Vagina (tissue), 2 donors: Measurements from ENCODE around the gene UBFD1.

Experiments used
- POLR2A ChIP-seq, 2 donors: fragments of 450-650 bp; IDR thresholded peaks; one replicate each; pipeline ENCODE4 v1.6.1; 2017; ENCODE audit warnings: antibody characterized with exemption in 2 of 2, mild to moderate bottlenecking in 2 of 2, moderate library complexity in 2 of 2
- POLR2AphosphoS5 ChIP-seq, 2 donors: sonication (generic); formaldehyde crosslinking; IDR thresholded peaks; one replicate each; pipeline ENCODE4 v1.9.0; 2017; ENCODE audit warnings: antibody characterized with exemption in 2 of 2, mild to moderate bottlenecking in 2 of 2, low read depth in 1 of 2; ENCODE audit not compliant: insufficient read depth in 1 of 2
- TF ChIP-seq, protein P1 (sequence below), 3 experiments: fragments of 450-650 bp in 2 of 3; fragments of 200-600 bp in 1 of 3; sonication (generic) in 1 of 3; IDR thresholded peaks; one replicate each; pipeline ENCODE4 v1.5.1; 2017 to 2019; ENCODE audit warnings: antibody characterized with exemption in 3 of 3, mild to moderate bottlenecking in 2 of 3, moderate library complexity in 2 of 3

- no peak for TF ChIP-seq POLR2A (IDR thresholded peaks at IDR 0.05)
- TF ChIP-seq POLR2AphosphoS5 (IDR thresholded peaks at IDR 0.05; ENCODE audit: insufficient read depth in 1 of 2, low read depth in 1 of 2): no peak
- TF ChIP-seq, protein P1, sequence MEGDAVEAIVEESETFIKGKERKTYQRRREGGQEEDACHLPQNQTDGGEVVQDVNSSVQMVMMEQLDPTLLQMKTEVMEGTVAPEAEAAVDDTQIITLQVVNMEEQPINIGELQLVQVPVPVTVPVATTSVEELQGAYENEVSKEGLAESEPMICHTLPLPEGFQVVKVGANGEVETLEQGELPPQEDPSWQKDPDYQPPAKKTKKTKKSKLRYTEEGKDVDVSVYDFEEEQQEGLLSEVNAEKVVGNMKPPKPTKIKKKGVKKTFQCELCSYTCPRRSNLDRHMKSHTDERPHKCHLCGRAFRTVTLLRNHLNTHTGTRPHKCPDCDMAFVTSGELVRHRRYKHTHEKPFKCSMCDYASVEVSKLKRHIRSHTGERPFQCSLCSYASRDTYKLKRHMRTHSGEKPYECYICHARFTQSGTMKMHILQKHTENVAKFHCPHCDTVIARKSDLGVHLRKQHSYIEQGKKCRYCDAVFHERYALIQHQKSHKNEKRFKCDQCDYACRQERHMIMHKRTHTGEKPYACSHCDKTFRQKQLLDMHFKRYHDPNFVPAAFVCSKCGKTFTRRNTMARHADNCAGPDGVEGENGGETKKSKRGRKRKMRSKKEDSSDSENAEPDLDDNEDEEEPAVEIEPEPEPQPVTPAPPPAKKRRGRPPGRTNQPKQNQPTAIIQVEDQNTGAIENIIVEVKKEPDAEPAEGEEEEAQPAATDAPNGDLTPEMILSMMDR (IDR thresholded peaks at IDR 0.05): no peak
Observed at GRCh38 chr16:23523321-23523720, 34.2 kb upstream of the UBFD1 start.
